HG02938 (cell line): ENCODE measurements around the gene TMEM135.
"Not testable (repeated sequence)": the region's sequence is repeated elsewhere in the genome, so short reads cannot be mapped to it uniquely, and the experiment has no call there.

Source experiments
- ATAC-seq: cut with Tn5 transposase; IDR thresholded peaks from one replicate; pipeline ENCODE4 v1.9.1; 2021; ENCODE audit warnings: mild to moderate bottlenecking, moderate library complexity; ENCODE audit not compliant: unreplicated experiment

TMEM135 gene

DNA sequence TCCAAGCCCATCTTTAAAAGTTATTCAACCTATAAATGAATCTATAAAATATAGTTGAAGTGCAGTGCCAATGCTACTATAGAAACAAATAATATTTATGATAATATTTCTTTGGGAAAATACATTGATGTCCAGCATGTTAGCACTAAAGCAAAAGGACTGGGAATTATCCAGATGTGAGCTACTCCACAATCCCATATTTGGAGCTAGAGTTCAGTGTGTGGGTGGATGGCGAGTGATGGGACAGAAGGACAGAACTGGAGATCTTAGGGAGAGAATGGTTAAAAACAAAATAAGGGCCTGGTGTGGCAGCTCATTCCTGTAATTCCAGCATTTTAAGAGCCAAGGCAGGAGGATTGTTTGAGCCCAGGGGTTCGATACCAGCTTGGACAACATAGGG, 216.8 kb downstream of the TMEM135 start:
- no peak for ATAC-seq

DNA sequence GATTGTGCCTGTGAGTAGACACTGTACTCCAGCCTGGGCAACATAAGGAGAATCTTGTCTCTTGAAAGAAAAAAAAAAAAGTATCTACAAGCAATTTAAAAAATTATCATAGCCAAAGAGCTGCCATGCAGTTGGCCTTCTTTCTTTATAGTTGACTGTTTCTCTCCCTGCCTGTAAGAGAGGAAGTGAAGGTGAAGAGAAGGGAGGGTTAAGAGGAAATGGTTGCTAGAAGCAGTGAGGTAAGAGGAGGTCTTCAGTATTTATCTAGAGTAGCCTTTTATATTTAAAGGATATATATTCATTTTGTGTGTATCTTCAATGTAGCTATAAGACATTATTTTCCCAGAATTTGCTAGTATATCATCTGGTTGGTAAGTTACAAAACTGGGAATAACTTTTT, 217.9 kb downstream of the TMEM135 start:
- ATAC-seq = no peak

DNA sequence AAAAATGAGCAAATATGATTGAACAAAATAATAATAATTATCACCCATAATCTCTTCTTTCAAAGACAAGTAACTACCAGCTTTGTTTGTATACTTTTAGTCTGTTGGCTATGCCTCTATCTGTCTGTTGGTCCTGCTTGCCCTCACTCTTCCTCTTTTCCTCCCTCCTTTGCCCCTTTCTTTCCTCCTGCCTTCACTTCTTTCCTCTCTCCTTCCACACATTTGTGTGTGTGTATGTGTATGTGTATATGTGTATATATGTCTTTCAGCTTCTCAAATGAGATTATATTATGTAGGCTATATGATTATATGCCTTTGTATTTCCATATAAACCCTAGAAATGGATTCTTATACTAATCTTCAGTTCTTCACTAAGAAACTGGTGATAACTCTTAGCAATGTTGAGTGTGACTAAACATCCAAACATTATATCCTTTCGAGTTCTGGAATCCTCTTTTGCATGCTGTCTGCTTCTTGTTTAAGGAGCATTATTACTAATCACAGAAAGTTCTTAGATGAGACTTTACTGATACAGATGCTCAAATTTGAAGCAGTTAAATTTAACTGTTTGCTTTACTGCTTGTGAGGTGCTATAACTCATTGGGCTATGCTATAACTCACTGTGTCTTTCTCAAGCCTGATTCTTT, 219.1 kb downstream of the TMEM135 start:
- ATAC-seq = no peak

- no peak for ATAC-seq
Observed at GRCh38 chr11:87258171-87258833, 220.6 kb downstream of the TMEM135 start.

- no peak for ATAC-seq
Observed at GRCh38 chr11:87259736-87260135, 222.0 kb downstream of the TMEM135 start.

- no peak for ATAC-seq
Observed at GRCh38 chr11:87260811-87261210, 223.1 kb downstream of the TMEM135 start.

GRCh38 chr11:87263264-87263838, 225.6 kb downstream of the TMEM135 start:
- no peak for ATAC-seq

DNA sequence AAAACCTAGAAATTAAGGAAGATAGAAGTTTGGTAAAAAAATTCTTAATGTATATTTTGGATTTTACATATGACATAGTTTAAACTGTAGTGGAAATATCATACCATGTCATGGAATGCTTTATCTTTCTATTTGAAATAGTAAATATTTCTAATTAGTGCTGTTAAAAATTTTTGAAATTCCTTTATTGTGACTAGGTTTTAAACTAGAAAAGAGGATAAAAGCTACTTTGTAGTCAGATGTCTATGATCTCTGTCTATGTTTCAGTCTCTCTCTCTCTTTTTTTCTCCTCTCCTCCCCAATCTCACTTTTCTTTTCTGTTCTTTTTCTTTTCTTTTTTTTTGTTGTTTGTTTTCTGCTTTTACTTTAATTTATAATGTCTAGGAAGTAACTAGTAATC, 226.2 kb downstream of the TMEM135 start:
- ATAC-seq = no peak

GRCh38 chr11:87265132-87265531, 227.4 kb downstream of the TMEM135 start:
- no peak for ATAC-seq

GRCh38 chr11:87265979-87266378, 228.2 kb downstream of the TMEM135 start:
- ATAC-seq = no peak

GRCh38 chr11:87266751-87267150, 229.0 kb downstream of the TMEM135 start:
- no peak for ATAC-seq

DNA sequence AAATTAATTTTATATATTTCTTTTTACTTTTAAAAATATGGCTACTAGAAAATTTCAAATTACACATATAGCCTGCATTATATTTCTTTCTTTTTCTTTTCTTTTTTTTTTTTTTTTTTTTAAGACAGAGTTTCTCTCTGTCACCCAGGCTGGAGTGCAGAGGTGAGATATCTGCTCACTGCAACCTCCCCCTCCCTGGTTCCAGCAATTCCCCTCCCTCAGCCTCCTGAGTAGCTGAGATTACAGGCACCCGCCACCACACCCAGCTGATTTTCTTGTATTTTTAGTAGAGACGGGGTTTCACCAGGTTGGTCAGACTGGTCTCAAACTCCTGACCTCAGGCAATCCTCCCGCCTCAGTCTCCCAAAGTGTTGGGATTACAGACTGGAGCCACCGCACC, 234.2 kb downstream of the TMEM135 start:
- not testable (repeated sequence) for ATAC-seq

DNA sequence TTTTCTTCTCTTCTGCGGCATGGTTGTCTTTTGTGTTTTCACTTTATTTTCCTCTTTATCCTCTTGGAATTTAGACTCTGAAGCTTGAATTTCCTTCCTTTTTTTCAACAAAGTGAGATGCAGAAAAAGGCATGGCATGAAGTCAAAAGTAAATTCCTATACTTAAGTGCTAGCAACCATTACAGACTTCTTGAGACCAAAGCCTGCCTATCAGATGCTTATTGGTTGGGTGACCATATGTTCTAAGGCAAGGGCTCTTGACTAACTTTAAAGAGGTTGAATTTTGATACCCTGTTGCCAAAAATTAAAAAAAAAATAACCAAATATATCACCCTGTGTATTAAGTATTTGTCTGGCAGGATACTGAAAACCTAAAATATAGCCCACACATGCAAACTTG, 237.4 kb downstream of the TMEM135 start:
- no peak for ATAC-seq

- ATAC-seq = no peak
Observed at GRCh38 chr11:87280143-87280542, 242.4 kb downstream of the TMEM135 start.

DNA sequence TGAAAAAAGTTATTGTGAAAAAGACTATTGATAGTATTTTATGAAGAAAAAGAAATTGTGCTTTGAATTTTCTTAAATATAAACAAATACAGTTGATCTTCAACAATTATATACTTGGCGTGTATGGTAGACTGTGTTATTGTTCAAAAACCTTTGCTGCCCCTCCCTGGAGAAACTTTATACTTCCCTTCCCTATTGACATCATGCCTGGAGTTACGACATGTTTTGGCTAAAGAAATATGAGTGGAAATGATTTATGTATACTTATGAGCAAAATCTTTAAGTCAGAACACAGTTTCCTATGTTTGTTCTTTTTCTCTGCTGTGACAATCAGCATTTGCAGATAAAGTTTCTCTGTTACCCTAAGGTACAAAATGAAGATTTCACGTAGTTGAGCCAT, 243.8 kb downstream of the TMEM135 start:
- no peak for ATAC-seq

DNA sequence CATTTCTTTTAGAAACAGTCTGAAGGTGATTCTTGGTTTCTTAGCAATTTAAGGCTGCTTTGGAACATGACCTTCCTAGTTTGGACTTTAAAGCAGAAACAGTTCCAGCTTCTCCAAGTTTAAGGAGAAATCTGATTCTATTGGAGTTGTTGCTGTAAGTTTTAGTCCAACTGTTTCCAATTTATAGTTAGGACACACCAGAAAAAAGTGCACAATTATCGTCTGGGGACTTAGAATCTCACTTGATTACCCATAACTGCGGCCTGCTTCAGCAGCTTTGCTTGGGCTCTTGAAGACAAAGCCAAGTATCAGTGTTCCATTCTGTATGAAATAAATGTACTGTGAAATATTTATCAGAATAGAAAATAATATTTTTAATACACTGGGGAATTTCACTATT, 246.6 kb downstream of the TMEM135 start:
- no peak for ATAC-seq

- ATAC-seq = not testable (repeated sequence)
Observed at GRCh38 chr11:87285674-87286073, 247.9 kb downstream of the TMEM135 start.

DNA sequence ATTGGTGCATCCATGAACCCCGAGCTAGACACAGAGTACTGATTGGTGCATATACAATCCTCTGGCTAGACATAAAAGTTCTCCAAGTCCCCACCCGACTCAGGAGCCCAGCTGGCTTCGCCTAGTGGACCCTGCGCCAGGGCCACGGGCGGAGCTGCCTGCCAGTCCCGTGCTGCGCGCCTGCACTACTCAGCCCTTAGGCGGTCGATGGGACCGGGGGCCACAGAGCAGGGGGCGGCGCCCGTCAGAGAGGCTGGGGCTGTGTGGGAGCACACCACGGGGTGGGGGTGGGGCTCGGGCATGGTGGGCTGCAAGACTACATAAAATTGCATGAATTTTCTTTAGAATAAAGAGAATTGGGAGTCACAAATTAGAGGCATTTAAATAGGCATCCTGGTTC, 248.6 kb downstream of the TMEM135 start:
- no peak for ATAC-seq

GRCh38 chr11:87290304-87290922, 252.7 kb downstream of the TMEM135 start:
- ATAC-seq = no peak

- no peak for ATAC-seq
Observed at GRCh38 chr11:87292598-87292997, 254.9 kb downstream of the TMEM135 start.

- ATAC-seq = no peak
Observed at GRCh38 chr11:87295237-87295636, 257.5 kb downstream of the TMEM135 start.

- no peak for ATAC-seq
Observed at GRCh38 chr11:87296627-87297026, 258.9 kb downstream of the TMEM135 start.
